IPS-20b (cell line): ENCODE results near the gene ANKRD17.

Source experiments
- H3K27ac ChIP-seq: one replicate; pipeline ENCODE4 v1.5.1; 2013; ENCODE audit warnings: low read length
- H3K27me3 ChIP-seq: 2 replicates; pipeline ENCODE4 v1.6.1; 2013; ENCODE audit warnings: mild to moderate bottlenecking, low read length, inconsistent platforms; ENCODE audit not compliant: insufficient read depth
- H3K36me3 ChIP-seq: 2 replicates; pipeline ENCODE4 v1.6.1; 2013; ENCODE audit warnings: low read depth, mild to moderate bottlenecking, inconsistent platforms, low read length, moderate library complexity; ENCODE audit not compliant: insufficient read depth
- H3K4me1 ChIP-seq: 2 replicates; pipeline ENCODE4 v1.6.1; 2013; ENCODE audit warnings: mild to moderate bottlenecking, control low read depth, inconsistent platforms, low read length, moderate library complexity; ENCODE audit not compliant: insufficient read depth
- H3K4me3 ChIP-seq: 2 replicates; pipeline ENCODE4 v1.5.1; 2013; ENCODE audit warnings: mild to moderate bottlenecking, low read length, inconsistent platforms
- H3K9ac ChIP-seq: 2 replicates; pipeline ENCODE4 v1.6.1; 2013; ENCODE audit warnings: low read depth, mild to moderate bottlenecking, inconsistent platforms, low read length, moderate library complexity
- H3K9me3 ChIP-seq: 2 replicates; pipeline ENCODE4 v1.6.1; 2013; ENCODE audit warnings: mild to moderate bottlenecking, low read depth, low read length, inconsistent platforms; ENCODE audit not compliant: insufficient read depth

The ANKRD17 gene

GRCh38 chr4:73098713-73099112 lies 159.9 kb downstream of the ANKRD17 start:
- no peaks in the 10 kb centered on the region for H3K4me1 ChIP-seq
- H3K4me3 ChIP-seq = no peak overlapping the region
- H3K36me3 ChIP-seq = peaks cover 96% of the 10 kb centered on the region
- H3K27me3 ChIP-seq = no peaks in the 10 kb centered on the region
- no peaks in the 10 kb centered on the region for H3K9me3 ChIP-seq
- H3K9ac ChIP-seq = no peak overlapping the region
- no peak overlapping the region for H3K27ac ChIP-seq

GRCh38 chr4:73098016-73098415 lies 160.6 kb downstream of the ANKRD17 start:
- peaks cover 95% of the 10 kb centered on the region for H3K36me3 ChIP-seq
- H3K9ac ChIP-seq = no peak overlapping the region

GRCh38 chr4:73092868-73093267 lies 165.7 kb downstream of the ANKRD17 start:
- H3K27ac ChIP-seq = no peak overlapping the region
- no peaks in the 10 kb centered on the region for H3K9me3 ChIP-seq
- no peak overlapping the region for H3K9ac ChIP-seq
- H3K4me1 ChIP-seq = no peaks in the 10 kb centered on the region
- H3K4me3 ChIP-seq = no peak overlapping the region
- no peaks in the 10 kb centered on the region for H3K27me3 ChIP-seq
- peaks cover 86% of the 10 kb centered on the region for H3K36me3 ChIP-seq

More at GRCh38 chr4:73098016-73098415, 160.6 kb downstream of the ANKRD17 start:
- Histone ChIP-seq H3K9me3 (no peaks in the 10 kb centered on the region), H3K27ac (no peak overlapping the region), H3K4me3 (no peak overlapping the region), H3K27me3 (no peaks in the 10 kb centered on the region), H3K4me1 (no peaks in the 10 kb centered on the region)

- H3K27me3 ChIP-seq = no peaks in the 10 kb centered on the region
- no peaks in the 10 kb centered on the region for H3K9me3 ChIP-seq
- no peak overlapping the region for H3K9ac ChIP-seq
- H3K4me1 ChIP-seq = no peaks in the 10 kb centered on the region
- peaks cover 74% of the 10 kb centered on the region for H3K36me3 ChIP-seq
- no peak overlapping the region for H3K27ac ChIP-seq
- no peak overlapping the region for H3K4me3 ChIP-seq
Measured at GRCh38 chr4:73090738-73091137, 167.9 kb downstream of the ANKRD17 start.

GRCh38 chr4:73087871-73088270 lies 170.7 kb downstream of the ANKRD17 start:
- no peak overlapping the region for H3K27ac ChIP-seq

GRCh38 chr4:73086095-73086868 lies 172.3 kb downstream of the ANKRD17 start:
- Histone ChIP-seq H3K27ac (no peak overlapping the region), H3K4me3 (no peak overlapping the region), H3K9ac (no peak overlapping the region), H3K9me3 (no peaks in the 10 kb centered on the region), H3K27me3 (no peaks in the 10 kb centered on the region), H3K36me3 (peaks cover 71% of the 10 kb centered on the region), H3K4me1 (no peaks in the 10 kb centered on the region)

More at GRCh38 chr4:73087871-73088270, 170.7 kb downstream of the ANKRD17 start:
- Histone ChIP-seq H3K9ac (no peak overlapping the region), H3K4me1 (no peaks in the 10 kb centered on the region), H3K36me3 (peaks cover 73% of the 10 kb centered on the region), H3K9me3 (no peaks in the 10 kb centered on the region), H3K4me3 (no peak overlapping the region), H3K27me3 (no peaks in the 10 kb centered on the region)

GRCh38 chr4:73080789-73081188 lies 177.8 kb downstream of the ANKRD17 start:
- peaks cover 85% of the 10 kb centered on the region for H3K36me3 ChIP-seq
- no peak overlapping the region for H3K9ac ChIP-seq
- no peaks in the 10 kb centered on the region for H3K9me3 ChIP-seq
- H3K27me3 ChIP-seq = no peaks in the 10 kb centered on the region
- H3K4me3 ChIP-seq = no peak overlapping the region
- H3K27ac ChIP-seq = no peak overlapping the region
- H3K4me1 ChIP-seq = no peaks in the 10 kb centered on the region

GRCh38 chr4:73075832-73076231 lies 182.8 kb downstream of the ANKRD17 start:
- H3K4me1 ChIP-seq = no peaks in the 10 kb centered on the region
- no peaks in the 10 kb centered on the region for H3K27me3 ChIP-seq
- no peak overlapping the region for H3K9ac ChIP-seq
- no peak overlapping the region for H3K4me3 ChIP-seq
- no peaks in the 10 kb centered on the region for H3K9me3 ChIP-seq
- no peak overlapping the region for H3K27ac ChIP-seq
- peaks cover 73% of the 10 kb centered on the region for H3K36me3 ChIP-seq

GRCh38 chr4:73070074-73070390 lies 188.6 kb downstream of the ANKRD17 start:
- Histone ChIP-seq H3K4me1 (peaks cover 8% of the 10 kb centered on the region; the same call in 1 of the 2 replicates), H3K36me3 (peaks cover 48% of the 10 kb centered on the region), H3K4me3 (peak overlapping the region; percentile 77), H3K9ac (peak overlapping the region; percentile 87), H3K27ac (peak overlapping the region; percentile 65), H3K27me3 (no peaks in the 10 kb centered on the region), H3K9me3 (no peaks in the 10 kb centered on the region)

- peaks cover 8% of the 10 kb centered on the region; the same call in 1 of the 2 replicates for H3K4me1 ChIP-seq
Measured at GRCh38 chr4:73069338-73070073, 189.1 kb downstream of the ANKRD17 start, which contains the start of gene COX18. Gene COX18 (minus strand): TSS chr4:73069716. CDS start chr4:73069649, 67 bp downstream.

GRCh38 chr4:73068491-73069337 lies 189.9 kb downstream of the ANKRD17 start:
- Histone ChIP-seq H3K27ac (peak overlapping the region; percentile 58), H3K4me1 (peaks cover 8% of the 10 kb centered on the region; the same call in 1 of the 2 replicates), H3K9me3 (no peaks in the 10 kb centered on the region), H3K27me3 (no peaks in the 10 kb centered on the region), H3K4me3 (peak overlapping the region; percentile 77), H3K36me3 (peaks cover 44% of the 10 kb centered on the region), H3K9ac (peak overlapping the region; percentile 87)

More at GRCh38 chr4:73069338-73070073, 189.1 kb downstream of the ANKRD17 start, which contains the start of gene COX18:
- Histone ChIP-seq H3K9ac (peak within 1 kb of the TSS; percentile 87), H3K27ac (peak within 1 kb of the TSS; percentile 65), H3K36me3 (peaks cover 45% of the 10 kb centered on the region), H3K27me3 (no peaks in the 10 kb centered on the region), H3K9me3 (no peaks in the 10 kb centered on the region), H3K4me3 (peak within 1 kb of the TSS; percentile 77)
